Activated naive CD4-positive, alpha-beta T cell treated with anti-CD3 and anti-CD28 coated beads for 36 hours (primary cell): ENCODE measurements around the gene DPP6. TPM values are rescaled to one million over a fixed set of nuclear protein-coding genes. Genes with fewer than 3 reads are reported as not detected.

Experiments
- CTCF ChIA-PET: fragments of 350-600 bp; sonication (Branson Sonifier 250); formaldehyde crosslinking; loops from one replicate; lab custom pipeline; 2021; ENCODE audit warnings: antibody characterized with exemption; lab: Charles Lee
- DNase-seq: peaks from one replicate; pipeline ENCODE4 v3.0.0-alpha.2; 2020
- H3K27ac Mint-ChIP-seq: one replicate; pipeline ENCODE4 v1.8.0; 2021; ENCODE audit warnings: mild to moderate bottlenecking, mixed read lengths
- H3K27me3 Mint-ChIP-seq: one replicate; pipeline ENCODE4 v1.8.0; 2021; ENCODE audit warnings: low read depth, mixed read lengths
- H3K36me3 Mint-ChIP-seq: one replicate; pipeline ENCODE4 v1.8.0; 2021; ENCODE audit warnings: low read depth, mixed read lengths
- H3K4me1 Mint-ChIP-seq: one replicate; pipeline ENCODE4 v1.8.0; 2021; ENCODE audit warnings: low read depth, mixed read lengths
- H3K4me3 Mint-ChIP-seq: one replicate; pipeline ENCODE4 v1.8.0; 2021; ENCODE audit warnings: mild to moderate bottlenecking, moderate library complexity, mixed read lengths
- H3K9me3 Mint-ChIP-seq: one replicate; pipeline ENCODE4 v1.8.0; 2021; ENCODE audit warnings: mixed read lengths
- intact Hi-C: fragments of 100-400 bp; cut with micrococcal nuclease; formaldehyde crosslinking; loops from one replicate; pipeline ENCODE4 v1.15.1; 2023
- total RNA-seq, 2 experiments: library from RNA; stranded (reverse); gene quantifications; one replicate each; pipeline ENCODE4 v1.2.3, GENCODE V29; 2021

Gene DPP6
- total RNA-seq, 2 experiments from 2014 or later = not detected

GRCh38 chr7:154217688-154218340, 165.6 kb downstream of the DPP6 start:
- Mint-ChIP-seq H3K4me1 (no peaks in the 10 kb centered on the region), H3K9me3 (peaks cover 6% of the 10 kb centered on the region), H3K27ac (no peak overlapping the region), H3K4me3 (no peak overlapping the region), H3K27me3 (no peaks in the 10 kb centered on the region), H3K36me3 (no peaks in the 10 kb centered on the region)
- DNase-seq = no peak
- CTCF ChIA-PET = no interaction called here
- intact Hi-C loops = no loop called here

- DNase-seq = peak; percentile 24
- Mint-ChIP-seq H3K9me3 (peaks cover 6% of the 10 kb centered on the region), H3K27ac (no peak overlapping the region), H3K36me3 (no peaks in the 10 kb centered on the region), H3K4me3 (no peak overlapping the region), H3K4me1 (no peaks in the 10 kb centered on the region), H3K27me3 (no peaks in the 10 kb centered on the region)
- intact Hi-C loops = no loop called here
- CTCF ChIA-PET = no interaction called here
Observed at GRCh38 chr7:154231732-154232131, 179.5 kb downstream of the DPP6 start.

GRCh38 chr7:154232700-154233099, 180.5 kb downstream of the DPP6 start:
- no peaks in the 10 kb centered on the region for H3K36me3 Mint-ChIP-seq
- CTCF ChIA-PET = no interaction called here
- no peaks in the 10 kb centered on the region for H3K27me3 Mint-ChIP-seq
- no peak for DNase-seq
- no peak overlapping the region for H3K4me3 Mint-ChIP-seq
- intact Hi-C loops = no loop called here
- no peaks in the 10 kb centered on the region for H3K4me1 Mint-ChIP-seq
- H3K27ac Mint-ChIP-seq = no peak overlapping the region
- H3K9me3 Mint-ChIP-seq = peaks cover 6% of the 10 kb centered on the region

GRCh38 chr7:154241988-154242387, 189.8 kb downstream of the DPP6 start:
- no peak overlapping the region for H3K27ac Mint-ChIP-seq
- H3K36me3 Mint-ChIP-seq = peaks cover 1% of the 10 kb centered on the region
- DNase-seq = no peak
- peaks cover 19% of the 10 kb centered on the region for H3K9me3 Mint-ChIP-seq
- CTCF ChIA-PET = no interaction called here
- H3K4me3 Mint-ChIP-seq = no peak overlapping the region
- intact Hi-C loops = no loop called here
- no peaks in the 10 kb centered on the region for H3K4me1 Mint-ChIP-seq
- no peaks in the 10 kb centered on the region for H3K27me3 Mint-ChIP-seq

GRCh38 chr7:154242709-154243108, 190.5 kb downstream of the DPP6 start:
- intact Hi-C loops = no loop called here
- Mint-ChIP-seq H3K27me3 (no peaks in the 10 kb centered on the region), H3K4me3 (no peak overlapping the region), H3K36me3 (peaks cover 1% of the 10 kb centered on the region), H3K9me3 (peaks cover 19% of the 10 kb centered on the region), H3K4me1 (no peaks in the 10 kb centered on the region), H3K27ac (no peak overlapping the region)
- CTCF ChIA-PET = interaction anchor here (0.6 kb wide), 1 partner anchor 317 kb away, joined by 3 read pairs; no protein-coding TSS in a partner anchor
- no peak for DNase-seq

GRCh38 chr7:154252046-154252445, 199.8 kb downstream of the DPP6 start:
- CTCF ChIA-PET = interaction anchor here (0.7 kb wide), 1 partner anchor 52 kb away, joined by 5 read pairs; no protein-coding TSS in a partner anchor
- H3K27ac Mint-ChIP-seq = no peak overlapping the region
- intact Hi-C loops = no loop called here
- DNase-seq = no peak
- H3K9me3 Mint-ChIP-seq = no peaks in the 10 kb centered on the region
- no peaks in the 10 kb centered on the region for H3K27me3 Mint-ChIP-seq
- no peaks in the 10 kb centered on the region for H3K4me1 Mint-ChIP-seq
- H3K36me3 Mint-ChIP-seq = no peaks in the 10 kb centered on the region
- no peak overlapping the region for H3K4me3 Mint-ChIP-seq

- CTCF ChIA-PET = no interaction called here
- H3K27me3 Mint-ChIP-seq = no peaks in the 10 kb centered on the region
- H3K4me1 Mint-ChIP-seq = no peaks in the 10 kb centered on the region
- H3K4me3 Mint-ChIP-seq = no peak overlapping the region
- H3K36me3 Mint-ChIP-seq = no peaks in the 10 kb centered on the region
- no peaks in the 10 kb centered on the region for H3K9me3 Mint-ChIP-seq
- H3K27ac Mint-ChIP-seq = no peak overlapping the region
- intact Hi-C loops = no loop called here
- no peak for DNase-seq
Observed at GRCh38 chr7:154253810-154254209, 201.6 kb downstream of the DPP6 start.

GRCh38 chr7:154255324-154255723, 203.1 kb downstream of the DPP6 start:
- CTCF ChIA-PET = no interaction called here
- no peak overlapping the region for H3K27ac Mint-ChIP-seq
- intact Hi-C loops = no loop called here
- peaks cover 4% of the 10 kb centered on the region for H3K9me3 Mint-ChIP-seq
- no peaks in the 10 kb centered on the region for H3K36me3 Mint-ChIP-seq
- no peak overlapping the region for H3K4me3 Mint-ChIP-seq
- no peaks in the 10 kb centered on the region for H3K27me3 Mint-ChIP-seq
- DNase-seq = no peak
- H3K4me1 Mint-ChIP-seq = no peaks in the 10 kb centered on the region

- CTCF ChIA-PET = no interaction called here
- no peak for DNase-seq
- intact Hi-C loops = no loop called here
Observed at GRCh38 chr7:154256150-154256549, 204.0 kb downstream of the DPP6 start.

GRCh38 chr7:154259396-154259795, 207.2 kb downstream of the DPP6 start:
- CTCF ChIA-PET = no interaction called here
- peaks cover 7% of the 10 kb centered on the region for H3K9me3 Mint-ChIP-seq
- no peak overlapping the region for H3K4me3 Mint-ChIP-seq
- no peaks in the 10 kb centered on the region for H3K27me3 Mint-ChIP-seq
- no peak overlapping the region for H3K27ac Mint-ChIP-seq
- DNase-seq = no peak
- no peaks in the 10 kb centered on the region for H3K36me3 Mint-ChIP-seq
- intact Hi-C loops = no loop called here
- H3K4me1 Mint-ChIP-seq = no peaks in the 10 kb centered on the region

More at GRCh38 chr7:154256150-154256549, 204.0 kb downstream of the DPP6 start:
- Mint-ChIP-seq H3K27me3 (no peaks in the 10 kb centered on the region), H3K9me3 (peaks cover 4% of the 10 kb centered on the region), H3K36me3 (no peaks in the 10 kb centered on the region), H3K4me3 (no peak overlapping the region), H3K27ac (no peak overlapping the region), H3K4me1 (no peaks in the 10 kb centered on the region)

GRCh38 chr7:154287356-154287755, 235.2 kb downstream of the DPP6 start:
- intact Hi-C loops = no loop called here
- H3K9me3 Mint-ChIP-seq = peaks cover 5% of the 10 kb centered on the region
- DNase-seq = no peak
- no peaks in the 10 kb centered on the region for H3K27me3 Mint-ChIP-seq
- H3K27ac Mint-ChIP-seq = no peak overlapping the region
- CTCF ChIA-PET = interaction anchor here (0.6 kb wide), 1 partner anchor 844 kb away, joined by 3 read pairs; no protein-coding TSS in a partner anchor
- H3K36me3 Mint-ChIP-seq = no peaks in the 10 kb centered on the region
- no peak overlapping the region for H3K4me3 Mint-ChIP-seq
- H3K4me1 Mint-ChIP-seq = no peaks in the 10 kb centered on the region

GRCh38 chr7:154289119-154289518, 236.9 kb downstream of the DPP6 start:
- no peaks in the 10 kb centered on the region for H3K36me3 Mint-ChIP-seq
- CTCF ChIA-PET = no interaction called here
- no peaks in the 10 kb centered on the region for H3K27me3 Mint-ChIP-seq
- intact Hi-C loops = no loop called here
- no peak overlapping the region for H3K4me3 Mint-ChIP-seq
- H3K27ac Mint-ChIP-seq = no peak overlapping the region
- DNase-seq = no peak
- H3K9me3 Mint-ChIP-seq = peaks cover 5% of the 10 kb centered on the region
- no peaks in the 10 kb centered on the region for H3K4me1 Mint-ChIP-seq

GRCh38 chr7:154296443-154296842, 244.2 kb downstream of the DPP6 start:
- no peaks in the 10 kb centered on the region for H3K36me3 Mint-ChIP-seq
- no peak overlapping the region for H3K27ac Mint-ChIP-seq
- CTCF ChIA-PET = no interaction called here

More at GRCh38 chr7:154296443-154296842, 244.2 kb downstream of the DPP6 start:
- intact Hi-C loops = no loop called here
- Mint-ChIP-seq H3K4me1 (no peaks in the 10 kb centered on the region), H3K9me3 (peaks cover 2% of the 10 kb centered on the region), H3K4me3 (no peak overlapping the region), H3K27me3 (no peaks in the 10 kb centered on the region)
- no peak for DNase-seq
